ENCODE results near the gene KRTAP3-3.

The KRTAP3-3 gene

GRCh38 chr17:40980596-40980995 lies 13.4 kb downstream of the KRTAP3-3 start:
- no peak overlapping the region for H3K4me3 ChIP-seq (replicated peaks; ENCODE audit: low read depth, low read length)
- DNase-seq (ENCODE audit: extremely low read depth, low read depth), result no peak
- no peak for TF ChIP-seq CTCF (IDR thresholded peaks at IDR 0.05; ENCODE audit: low read depth, low read length, missing control alignments)

- H3K4me3 ChIP-seq (replicated peaks; ENCODE audit: low read depth, low read length), result no peak overlapping the region
- no peak for DNase-seq (ENCODE audit: extremely low read depth, low read depth)
- TF ChIP-seq CTCF (IDR thresholded peaks at IDR 0.05; ENCODE audit: low read depth, low read length, missing control alignments), result no peak
These were observed 13.8 kb downstream of the KRTAP3-3 start for GRCh38 chr17:40980117-40980516.

GRCh38 chr17:40978575-40979151 lies 15.3 kb downstream of the KRTAP3-3 start:
- H3K4me3 ChIP-seq (replicated peaks; ENCODE audit: low read depth, low read length), result no peak overlapping the region
- no peak for TF ChIP-seq CTCF (IDR thresholded peaks at IDR 0.05; ENCODE audit: low read depth, low read length, missing control alignments)
- no peak for DNase-seq (ENCODE audit: extremely low read depth, low read depth)

- TF ChIP-seq CTCF (IDR thresholded peaks at IDR 0.05; ENCODE audit: low read depth, low read length, missing control alignments), result no peak
- no peak for DNase-seq (ENCODE audit: extremely low read depth, low read depth)
- H3K4me3 ChIP-seq (replicated peaks; ENCODE audit: low read depth, low read length), result no peak overlapping the region
These were observed 18.4 kb downstream of the KRTAP3-3 start for GRCh38 chr17:40975516-40975915.

GRCh38 chr17:40974366-40974765 lies 19.6 kb downstream of the KRTAP3-3 start:
- no peak for TF ChIP-seq CTCF (IDR thresholded peaks at IDR 0.05; ENCODE audit: low read depth, low read length, missing control alignments)
- DNase-seq (ENCODE audit: extremely low read depth, low read depth), result no peak
- no peak overlapping the region for H3K4me3 ChIP-seq (replicated peaks; ENCODE audit: low read depth, low read length)

- DNase-seq (ENCODE audit: extremely low read depth, low read depth), result no peak
- no peak for TF ChIP-seq CTCF (IDR thresholded peaks at IDR 0.05; ENCODE audit: low read depth, low read length, missing control alignments)
- no peak overlapping the region for H3K4me3 ChIP-seq (replicated peaks; ENCODE audit: low read depth, low read length)
These were observed 26.4 kb downstream of the KRTAP3-3 start for GRCh38 chr17:40967582-40967981.

- no peak within 1 kb of the TSS for H3K4me3 ChIP-seq (replicated peaks; ENCODE audit: low read depth, low read length)
- no peak for TF ChIP-seq CTCF (IDR thresholded peaks at IDR 0.05; ENCODE audit: low read depth, low read length, missing control alignments)
- DNase-seq (ENCODE audit: extremely low read depth, low read depth), result no peak
These were observed 27.1 kb downstream of the KRTAP3-3 start, which contains the start of gene KRT39 for GRCh38 chr17:40966848-40967247. Gene KRT39 (minus strand): TSS chr17:40966948. CDS start chr17:40966856, 92 bp downstream.

Data from HFF-Myc (cell line).